ENCODE measurements around the gene FARS2. TPM values are rescaled to one million over a fixed set of nuclear protein-coding genes. Genes with fewer than 3 reads are reported as not detected.

The FARS2 gene
- total and polyA plus RNA-seq, 2 donors (not counting 1 experiment from before 2014, with no cell fraction given) = 11.0 to 18.5 TPM

DNA sequence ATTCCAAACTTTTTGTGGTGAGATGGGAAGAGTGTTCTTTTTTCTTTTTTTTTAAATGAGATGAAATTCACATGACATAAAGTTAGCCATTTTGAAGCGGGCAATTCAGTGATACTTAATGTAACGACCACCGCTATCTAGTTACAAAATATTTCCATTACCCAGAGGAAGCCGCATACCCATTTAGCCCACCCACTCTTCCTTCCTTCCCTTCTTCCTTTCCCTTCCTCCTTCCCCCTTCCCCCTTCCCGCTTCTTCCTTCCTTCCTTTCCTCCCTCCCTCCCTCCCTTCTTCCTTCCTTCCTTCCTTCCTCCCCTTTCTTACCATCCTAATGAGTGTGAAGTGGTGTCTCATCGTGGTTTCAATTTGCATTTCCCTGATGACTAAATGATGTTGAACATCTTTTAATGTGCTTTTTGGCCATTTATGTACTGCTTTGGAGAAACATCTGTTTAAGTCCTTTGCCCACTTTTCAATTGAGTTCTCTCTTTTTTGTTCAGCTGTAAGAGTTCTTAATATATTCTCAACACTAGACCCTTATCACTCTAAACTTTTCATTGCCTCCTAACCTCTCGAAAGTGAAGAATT is 371.1 kb downstream of the FARS2 start:
- no peak for DNase-seq (ENCODE audit: low read depth in 2 of 2)
- no peaks in the 10 kb centered on the region for H3K27me3 ChIP-seq (ENCODE audit: control insufficient read depth, insufficient read depth, low read length)
- no peaks in the 10 kb centered on the region for H3K9me3 ChIP-seq (ENCODE audit: control insufficient read depth, insufficient read depth, low read depth, low read length)
- H2AFZ ChIP-seq (ENCODE audit: low read length) = no peak overlapping the region
- no peak overlapping the region for H3K4me2 ChIP-seq (ENCODE audit: extremely low read depth, insufficient read depth, low read length)
- H3K36me3 ChIP-seq (ENCODE audit: control insufficient read depth, insufficient read depth, low read length) = no peaks in the 10 kb centered on the region
- H3K9ac ChIP-seq (ENCODE audit: insufficient read depth, low read length) = no peak overlapping the region
- H3K79me2 ChIP-seq (ENCODE audit: control insufficient read depth, insufficient read depth, low read length) = no peaks in the 10 kb centered on the region
- no peaks in the 10 kb centered on the region for H3K4me1 ChIP-seq (ENCODE audit: control insufficient read depth, extremely low read depth, insufficient read depth, low read length)
- no peak overlapping the region for H3K27ac ChIP-seq (ENCODE audit: insufficient read depth, low read length)
- H4K20me1 ChIP-seq (ENCODE audit: control insufficient read depth, extremely low read depth, insufficient read depth, low read length) = no peaks in the 10 kb centered on the region
- H3K4me3 ChIP-seq (replicated peaks in 1 of 4; ENCODE audit: control extremely low read depth in 1 of 4, insufficient read depth in 1 of 4, low read depth in 3 of 4, low read length in 4 of 4) = no peak overlapping the region
- TF ChIP-seq EZH2 (IDR thresholded peaks at IDR 0.05; ENCODE audit: low read length, missing control alignments) = no peak
- TF ChIP-seq, protein P1, sequence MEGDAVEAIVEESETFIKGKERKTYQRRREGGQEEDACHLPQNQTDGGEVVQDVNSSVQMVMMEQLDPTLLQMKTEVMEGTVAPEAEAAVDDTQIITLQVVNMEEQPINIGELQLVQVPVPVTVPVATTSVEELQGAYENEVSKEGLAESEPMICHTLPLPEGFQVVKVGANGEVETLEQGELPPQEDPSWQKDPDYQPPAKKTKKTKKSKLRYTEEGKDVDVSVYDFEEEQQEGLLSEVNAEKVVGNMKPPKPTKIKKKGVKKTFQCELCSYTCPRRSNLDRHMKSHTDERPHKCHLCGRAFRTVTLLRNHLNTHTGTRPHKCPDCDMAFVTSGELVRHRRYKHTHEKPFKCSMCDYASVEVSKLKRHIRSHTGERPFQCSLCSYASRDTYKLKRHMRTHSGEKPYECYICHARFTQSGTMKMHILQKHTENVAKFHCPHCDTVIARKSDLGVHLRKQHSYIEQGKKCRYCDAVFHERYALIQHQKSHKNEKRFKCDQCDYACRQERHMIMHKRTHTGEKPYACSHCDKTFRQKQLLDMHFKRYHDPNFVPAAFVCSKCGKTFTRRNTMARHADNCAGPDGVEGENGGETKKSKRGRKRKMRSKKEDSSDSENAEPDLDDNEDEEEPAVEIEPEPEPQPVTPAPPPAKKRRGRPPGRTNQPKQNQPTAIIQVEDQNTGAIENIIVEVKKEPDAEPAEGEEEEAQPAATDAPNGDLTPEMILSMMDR (conservative IDR thresholded peaks at IDR 0.05 in 1 of 2, IDR thresholded peaks at IDR 0.05 in 1 of 2; ENCODE audit: low read depth in 1 of 2, low read length in 2 of 2) = no peak

DNA sequence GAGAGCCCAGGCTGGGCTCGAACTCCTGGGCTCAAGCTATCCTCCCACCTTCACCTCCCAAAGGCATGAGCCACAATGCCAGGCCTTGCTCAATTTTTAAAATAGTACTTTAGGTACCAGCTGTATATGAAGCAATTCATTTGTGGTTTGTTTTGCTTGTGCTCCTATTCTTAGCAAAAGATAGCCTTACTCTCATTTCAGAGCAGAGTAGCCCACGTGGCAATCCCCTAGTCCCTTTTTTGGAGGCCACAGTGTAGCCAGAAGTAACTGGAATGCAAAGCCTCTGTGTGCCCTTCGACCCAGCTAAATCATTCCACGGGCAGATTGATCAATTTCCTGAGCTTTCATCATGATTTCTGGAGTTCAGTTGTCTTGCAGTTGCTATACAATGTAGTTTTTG is 373.2 kb downstream of the FARS2 start:
- Histone ChIP-seq H3K27ac (ENCODE audit: insufficient read depth, low read length) (no peak overlapping the region), H3K36me3 (ENCODE audit: control insufficient read depth, insufficient read depth, low read length) (no peaks in the 10 kb centered on the region), H3K9me3 (ENCODE audit: control insufficient read depth, insufficient read depth, low read depth, low read length) (no peaks in the 10 kb centered on the region), H4K20me1 (ENCODE audit: control insufficient read depth, extremely low read depth, insufficient read depth, low read length) (no peaks in the 10 kb centered on the region), H3K4me3 (replicated peaks in 1 of 4; ENCODE audit: control extremely low read depth in 1 of 4, insufficient read depth in 1 of 4, low read depth in 3 of 4, low read length in 4 of 4) (no peak overlapping the region), H3K4me2 (ENCODE audit: extremely low read depth, insufficient read depth, low read length) (no peak overlapping the region), H3K4me1 (ENCODE audit: control insufficient read depth, extremely low read depth, insufficient read depth, low read length) (no peaks in the 10 kb centered on the region), H3K9ac (ENCODE audit: insufficient read depth, low read length) (no peak overlapping the region), H3K79me2 (ENCODE audit: control insufficient read depth, insufficient read depth, low read length) (no peaks in the 10 kb centered on the region), H2AFZ (ENCODE audit: low read length) (no peak overlapping the region), H3K27me3 (ENCODE audit: control insufficient read depth, insufficient read depth, low read length) (no peaks in the 10 kb centered on the region)
- no peak for TF ChIP-seq EZH2 (IDR thresholded peaks at IDR 0.05; ENCODE audit: low read length, missing control alignments)
- TF ChIP-seq, protein P1 (conservative IDR thresholded peaks at IDR 0.05 in 1 of 2, IDR thresholded peaks at IDR 0.05 in 1 of 2; ENCODE audit: low read depth in 1 of 2, low read length in 2 of 2) = no peak
- DNase-seq (ENCODE audit: low read depth in 2 of 2) = peak in 1 of 2 donors; percentile 59

DNA sequence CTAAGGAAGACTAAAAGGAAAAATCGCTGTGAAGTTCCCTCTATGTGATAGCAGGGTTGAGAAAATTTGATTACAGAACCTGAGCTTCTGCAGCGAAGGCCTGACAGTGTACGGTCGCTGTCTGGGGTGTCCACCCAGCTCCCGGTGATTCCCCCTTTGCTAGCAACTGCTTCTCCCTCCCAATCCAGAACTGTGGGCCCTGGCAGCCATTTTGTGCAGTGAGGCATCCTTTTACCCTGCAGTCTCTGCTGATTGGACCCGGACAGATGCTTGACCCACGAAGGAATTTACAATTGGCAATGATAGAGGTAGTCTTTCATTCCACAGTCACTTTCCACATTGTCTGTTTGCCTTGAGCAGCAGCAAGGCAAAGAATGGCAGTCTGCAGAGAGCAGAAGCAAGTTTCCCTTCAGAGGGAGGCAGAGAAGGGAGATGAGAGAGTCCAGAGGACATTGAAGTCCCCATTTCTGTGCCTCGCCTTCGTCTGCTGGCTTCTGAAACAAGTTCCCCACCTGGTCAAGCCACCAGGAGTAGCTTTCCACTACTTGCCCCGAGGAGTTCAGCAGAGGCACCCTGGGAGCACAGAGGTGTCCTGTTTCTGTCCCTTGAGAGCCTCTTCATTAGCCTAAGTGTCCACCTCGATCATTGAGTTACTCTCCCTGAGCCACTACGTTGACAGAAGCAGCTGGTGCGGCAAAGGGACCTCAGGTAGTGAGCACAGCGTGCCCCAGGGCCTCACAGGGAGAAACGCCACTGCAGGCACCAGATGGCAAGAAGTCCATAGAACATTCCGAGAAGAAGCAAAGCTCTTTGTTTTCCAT is 375.1 kb downstream of the FARS2 start:
- Histone ChIP-seq H3K9me3 (ENCODE audit: control insufficient read depth, insufficient read depth, low read depth, low read length) (no peaks in the 10 kb centered on the region), H3K27ac (ENCODE audit: insufficient read depth, low read length) (no peak overlapping the region), H3K79me2 (ENCODE audit: control insufficient read depth, insufficient read depth, low read length) (no peaks in the 10 kb centered on the region), H3K4me2 (ENCODE audit: extremely low read depth, insufficient read depth, low read length) (no peak overlapping the region), H3K36me3 (ENCODE audit: control insufficient read depth, insufficient read depth, low read length) (no peaks in the 10 kb centered on the region), H3K4me1 (ENCODE audit: control insufficient read depth, extremely low read depth, insufficient read depth, low read length) (no peaks in the 10 kb centered on the region), H2AFZ (ENCODE audit: low read length) (no peak overlapping the region), H3K27me3 (ENCODE audit: control insufficient read depth, insufficient read depth, low read length) (no peaks in the 10 kb centered on the region), H3K4me3 (replicated peaks in 1 of 4; ENCODE audit: control extremely low read depth in 1 of 4, insufficient read depth in 1 of 4, low read depth in 3 of 4, low read length in 4 of 4) (no peak overlapping the region), H3K9ac (ENCODE audit: insufficient read depth, low read length) (no peak overlapping the region), H4K20me1 (ENCODE audit: control insufficient read depth, extremely low read depth, insufficient read depth, low read length) (no peaks in the 10 kb centered on the region)
- TF ChIP-seq EZH2 (IDR thresholded peaks at IDR 0.05; ENCODE audit: low read length, missing control alignments) = no peak
- no peak for DNase-seq (ENCODE audit: low read depth in 2 of 2)

Data from fibroblast of lung (primary cell).